Adrenal gland (tissue), 5 donors: Measurements from ENCODE around the gene TRABD.

ENCODE experiments used
- CTCF ChIP-seq, 6 experiments: fragments of 450-650 bp in 4 of 6; fragments of 200-600 bp in 2 of 6; sonication (generic) in 1 of 6; IDR thresholded peaks; 1 replicate in 5 of 6; 2 replicates in 1 of 6; pipeline versions ENCODE4 v1.5.1 to v1.8.0; 2016 to 2021; ENCODE audit warnings: antibody characterized with exemption in 6 of 6, mild to moderate bottlenecking in 2 of 6, moderate library complexity in 1 of 6
- POLR2A ChIP-seq, 2 donors: fragments of 450-650 bp; IDR thresholded peaks; one replicate each; pipeline ENCODE4 v1.6.1; 2017; ENCODE audit warnings: antibody characterized with exemption in 2 of 2, mild to moderate bottlenecking in 2 of 2, moderate library complexity in 1 of 2
- donor health status: DM: no; HTN: no; CAD: no.

GRCh38 chr22:50216055-50216683 is 30.5 kb downstream of the TRABD start:
- TF ChIP-seq CTCF (IDR thresholded peaks at IDR 0.05) (no peak), POLR2A (IDR thresholded peaks at IDR 0.05) (no peak)
